K562 (cell line): Measurements from ENCODE around the gene TICAM1. TPM values are rescaled to one million over a fixed set of nuclear protein-coding genes. Genes with fewer than 3 reads are reported as not detected.

Source experiments
- CBX1 ChIP-seq: sonication (generic); IDR thresholded peaks from 2 replicates; pipeline ENCODE4 v1.6.1; 2016; ENCODE audit warnings: antibody characterized with exemption, low read depth, mild to moderate bottlenecking
- DEAF1 ChIP-seq: fragments of 450-650 bp; formaldehyde crosslinking; IDR thresholded peaks from 2 replicates; pipeline ENCODE4 v1.4.0; 2020; ENCODE audit warnings: mild to moderate bottlenecking, moderate library complexity
- E2F4 ChIP-seq: sonication (generic); formaldehyde crosslinking; IDR thresholded peaks from 2 replicates; pipeline ENCODE4 v1.8.0; 2022; ENCODE audit warnings: mild to moderate bottlenecking, low read depth, missing genetic modification reagents
- E2F8 ChIP-seq: fragments of 450-650 bp; IDR thresholded peaks from 2 replicates; pipeline ENCODE4 v1.7.1; 2018; ENCODE audit warnings: mild to moderate bottlenecking, low read depth; ENCODE audit not compliant: partially characterized antibody
- GABPB2 ChIP-seq: fragments of 250-450 bp; sonication (Bioruptor Pico); conservative IDR thresholded peaks from 2 replicates; pipeline ENCODE4 v1.5.1; 2021; ENCODE audit warnings: mild to moderate bottlenecking
- KDM1A ChIP-seq, 2 experiments: fragments of 450-650 bp; IDR thresholded peaks; 2 replicates each; pipeline ENCODE4 v1.6.1; 2016; ENCODE audit warnings: mild to moderate bottlenecking in 2 of 2
- PCBP1 ChIP-seq: fragments of 200-400 bp; formaldehyde crosslinking; IDR thresholded peaks from 2 replicates; pipeline ENCODE4 v1.6.1; 2018; ENCODE audit warnings: mild to moderate bottlenecking, low read depth, low read length; ENCODE audit not compliant: poor library complexity, severe bottlenecking
- REST ChIP-seq, 2 experiments: fragments of 450-650 bp; formaldehyde crosslinking in 1 of 2; IDR thresholded peaks; 2 replicates each; pipeline versions ENCODE4 v1.4.0 to v1.6.1; 2014 to 2020; ENCODE audit warnings: mild to moderate bottlenecking in 2 of 2, borderline replicate concordance in 1 of 2, low read depth in 1 of 2
- YY1 ChIP-seq, 3 experiments: IDR thresholded peaks; 2 replicates each; pipeline ENCODE4 v1.6.1; 2011; ENCODE audit warnings: low read length in 2 of 3, mild to moderate bottlenecking in 2 of 3, moderate library complexity in 2 of 3, borderline replicate concordance in 1 of 3, control low read depth in 1 of 3, low read depth in 1 of 3; ENCODE audit not compliant: insufficient read depth in 3 of 3, insufficient replicate concordance in 2 of 3, control insufficient read depth in 1 of 3, insufficient read length in 1 of 3; ENCODE audit errors: extremely low read depth in 1 of 3
- ZFP1 ChIP-seq: fragments of 450-650 bp; formaldehyde crosslinking; IDR thresholded peaks from 2 replicates; pipeline ENCODE4 v1.4.0; 2020; ENCODE audit warnings: mild to moderate bottlenecking, mixed read lengths
- polyA plus RNA-seq, 8 experiments: library from polyadenylated mRNA; depleted of rRNA in 4 of 8; stranded (reverse) in 5 of 8; unstranded in 3 of 8; fragments of >200 nt; fragmentation: Nextera tagmentation in 2 of 8; fragmentation: Illumina TruSeq in 1 of 8; extraction: Ambion mirVana in 2 of 8; extraction: Trizol in 1 of 8; gene quantifications; 2 replicates each; pipeline versions ENCODE4 v1.2.1 to v1.2.3, GENCODE V29; 2011 to 2014; ENCODE audit warnings: inconsistent platforms in 1 of 8, missing spikeins in 1 of 8
- total RNA-seq, 7 experiments: library from RNA; depleted of rRNA in 6 of 7; stranded (reverse); fragments of >200 nt in 6 of 7; fragmentation: Illumina TruSeq in 2 of 7; extraction: Trizol in 2 of 7; gene quantifications; 2 replicates each; pipeline versions ENCODE4 v1.2.1 to v1.2.3, GENCODE V29; 2011 to 2021; ENCODE audit warnings: low replicate concordance in 1 of 7

The TICAM1 gene
- total and polyA plus RNA-seq, 9 of the 15 experiments (the other 6 are each of a cell fraction or from before 2014, with no cell fraction given): 0.07 to 11.6 (median 1.5) TPM

DNA sequence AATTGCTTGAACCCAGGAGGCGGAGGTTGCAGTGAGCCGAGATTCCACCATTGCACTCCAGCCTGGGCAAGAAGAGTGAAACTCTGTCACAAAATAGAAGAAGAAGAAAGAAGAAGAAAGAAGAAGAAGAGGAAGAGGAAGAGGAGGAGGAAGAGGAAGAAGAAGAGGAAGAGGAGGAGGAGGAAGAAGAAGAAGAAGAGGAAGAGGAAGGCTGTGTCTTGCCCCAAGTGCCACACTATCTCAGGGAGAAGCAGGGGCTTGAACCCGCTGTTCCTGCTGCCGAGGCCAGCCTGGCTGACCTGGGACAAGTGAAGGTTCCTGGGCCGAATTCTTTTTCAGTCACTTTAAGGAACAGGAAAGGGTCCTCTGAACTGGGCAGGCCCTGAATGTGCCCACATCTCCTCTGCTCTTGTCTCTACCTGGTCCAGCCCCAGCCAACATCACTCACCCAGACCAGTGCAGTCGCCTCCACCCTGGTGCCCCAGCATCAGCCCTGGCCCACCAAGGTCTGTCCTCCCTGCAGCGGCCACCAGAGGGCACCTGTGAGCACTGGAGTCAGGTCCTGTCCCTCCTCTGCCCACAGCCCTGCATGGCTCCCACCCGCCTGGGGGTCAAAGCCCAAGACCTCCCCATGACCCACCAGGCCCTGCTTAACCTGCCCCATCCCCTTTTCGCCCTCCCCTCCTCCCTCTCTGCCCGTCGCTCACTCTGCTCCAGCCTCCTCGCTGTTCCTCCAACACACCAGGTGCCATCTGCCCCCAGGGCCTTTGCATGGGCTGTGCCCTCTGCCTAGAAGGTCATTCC lies 20.0 kb downstream of the TICAM1 start (continued):
- TF ChIP-seq E2F4 (CRISPR knock-in tag) (no peak), KDM1A (IDR thresholded peaks at IDR 0.05) (peak; percentile 87 to 95), DEAF1 (no peak), E2F8 (no peak), CBX1 (no peak), PCBP1 (no peak), GABPB2 (CRISPR knock-in tag) (no peak), YY1 (IDR thresholded peaks at IDR 0.05; ENCODE audit: borderline replicate concordance in 1 of 3, control insufficient read depth in 1 of 3, extremely low read depth in 1 of 3, insufficient read depth in 3 of 3, insufficient read length in 1 of 3, insufficient replicate concordance in 2 of 3, low read depth in 1 of 3, low read length in 2 of 3) (peak in 1 of 3 experiments; percentile 44), ZFP1 (CRISPR knock-in tag) (no peak), REST (IDR thresholded peaks at IDR 0.05; ENCODE audit: borderline replicate concordance) (peak; percentile 68; the same call in 1 of the 2 replicates), REST (CRISPR knock-in tag; IDR thresholded peaks at IDR 0.05; ENCODE audit: low read depth) (no peak)
